ENCODE data around the gene PHOSPHO2.
"Not testable (repeated sequence)": the region's sequence is repeated elsewhere in the genome, so short reads cannot be mapped to it uniquely, and the experiment has no call there.

The PHOSPHO2 gene

DNA sequence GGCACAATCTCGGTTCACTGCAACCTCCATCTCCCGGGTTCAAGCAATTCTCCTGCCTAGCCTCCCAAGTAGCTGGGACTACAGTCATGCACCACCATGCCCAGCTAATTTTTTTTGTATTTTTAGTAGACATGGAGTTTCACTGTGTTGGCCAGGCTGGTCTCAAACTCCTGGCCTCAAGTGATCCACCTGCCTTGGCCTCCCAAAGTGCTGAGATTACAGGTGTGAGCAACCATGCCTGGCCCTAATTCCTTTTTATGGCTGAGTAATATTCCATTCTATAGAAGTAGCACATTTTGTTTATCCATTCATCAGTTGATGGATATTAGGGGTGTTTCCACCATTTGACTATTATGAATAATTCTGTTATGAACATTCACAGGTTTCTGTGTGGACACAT is 9.6 kb upstream of the PHOSPHO2 start:
- DNase-seq = not testable (repeated sequence)

DNA sequence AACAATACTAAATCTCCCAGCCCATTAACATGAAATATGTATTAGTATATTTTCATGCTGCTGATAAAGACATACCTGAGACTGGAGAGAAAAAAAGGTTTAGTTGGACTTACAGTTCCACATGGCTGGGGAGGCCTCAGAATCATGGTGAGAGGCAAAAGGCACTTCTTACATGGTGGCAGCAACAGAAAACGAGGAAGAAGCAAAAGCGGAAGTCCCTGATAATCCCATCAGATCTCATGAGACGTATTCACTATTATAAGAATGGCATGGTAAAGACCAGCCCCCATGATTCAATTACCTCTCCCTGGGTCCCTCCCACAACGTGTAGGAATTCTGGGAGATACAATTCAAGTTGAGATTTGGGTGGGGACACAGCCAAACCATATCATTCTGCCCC is 7.4 kb upstream of the PHOSPHO2 start:
- not testable (repeated sequence) for DNase-seq

DNA sequence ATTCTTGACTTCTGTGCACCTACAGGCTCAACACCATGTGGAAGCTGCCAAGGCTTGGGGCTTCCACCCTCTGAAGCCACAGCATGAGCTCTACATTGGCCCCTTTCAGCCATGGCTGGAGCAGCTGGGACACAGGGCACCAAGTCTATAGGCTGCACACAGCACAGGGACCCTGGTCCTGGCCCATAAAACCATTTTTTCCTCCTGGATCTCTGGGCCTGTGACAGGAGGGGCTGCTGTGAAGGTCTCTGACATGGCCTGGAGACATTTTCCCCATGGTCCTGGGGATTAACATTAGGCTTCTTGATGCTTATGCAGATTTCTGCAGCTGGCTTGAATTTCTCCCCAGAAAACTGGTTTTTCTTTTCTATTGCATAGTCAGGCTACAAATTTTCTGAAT is 6.3 kb upstream of the PHOSPHO2 start:
- not testable (repeated sequence) for DNase-seq

DNA sequence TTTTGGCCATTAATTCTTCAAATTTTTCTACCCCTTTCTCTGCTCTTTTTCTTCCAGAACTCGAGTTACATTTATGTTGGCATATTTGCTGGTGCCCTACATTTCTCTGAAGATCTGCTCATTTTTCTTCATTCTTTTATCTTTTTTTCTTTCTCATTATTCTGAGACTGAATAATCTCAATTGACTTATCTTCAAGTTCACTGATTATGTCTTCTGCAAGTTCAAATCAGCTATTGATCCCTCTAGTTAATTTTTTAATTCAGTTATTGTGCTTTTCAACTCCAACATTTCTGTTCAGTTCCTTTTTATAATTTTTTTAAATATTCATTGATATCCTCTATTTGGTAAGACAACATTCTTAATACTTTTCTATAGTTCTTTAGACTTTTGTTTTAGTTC is 3.3 kb upstream of the PHOSPHO2 start:
- no peak for DNase-seq

DNA sequence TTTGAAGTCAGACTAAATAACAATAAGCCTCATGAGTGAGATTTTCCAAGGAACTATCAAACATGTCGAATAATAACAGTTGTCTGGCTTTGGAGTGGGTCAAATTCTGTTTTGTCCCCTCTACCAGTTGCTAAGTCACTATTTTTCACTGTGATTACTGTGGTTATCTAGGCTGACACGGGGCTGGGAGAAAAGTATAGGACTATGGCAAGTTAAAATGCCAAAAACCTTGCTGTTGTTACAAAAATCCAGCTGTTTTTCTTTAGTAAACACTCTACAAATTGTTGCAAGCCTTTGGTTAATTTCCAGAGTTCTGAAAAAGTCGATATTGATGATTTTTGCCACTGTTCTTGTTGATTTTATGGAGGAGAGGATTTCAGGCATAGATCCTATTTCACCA is 1.6 kb upstream of the PHOSPHO2 start:
- DNase-seq = no peak

DNA sequence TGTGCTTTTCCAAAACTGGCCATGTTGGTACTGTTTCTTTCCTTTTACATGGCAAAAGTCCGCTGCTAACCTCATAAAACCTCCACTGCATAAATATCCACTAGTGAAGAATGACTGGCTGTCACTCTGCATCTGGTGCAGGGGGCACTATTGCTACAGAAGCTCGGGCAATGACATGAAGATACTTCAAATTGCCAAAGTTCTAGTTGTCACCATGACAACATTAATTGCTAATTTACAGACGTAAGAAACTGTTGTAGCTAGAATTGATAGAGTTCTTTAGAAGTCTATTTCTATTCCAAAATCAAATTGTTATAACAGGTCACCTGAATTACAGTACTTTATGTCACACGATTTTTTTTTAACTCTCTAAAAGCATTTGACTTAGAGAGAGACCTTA is 909 bp upstream of the PHOSPHO2 start:
- DNase-seq = peak; percentile 10

DNA sequence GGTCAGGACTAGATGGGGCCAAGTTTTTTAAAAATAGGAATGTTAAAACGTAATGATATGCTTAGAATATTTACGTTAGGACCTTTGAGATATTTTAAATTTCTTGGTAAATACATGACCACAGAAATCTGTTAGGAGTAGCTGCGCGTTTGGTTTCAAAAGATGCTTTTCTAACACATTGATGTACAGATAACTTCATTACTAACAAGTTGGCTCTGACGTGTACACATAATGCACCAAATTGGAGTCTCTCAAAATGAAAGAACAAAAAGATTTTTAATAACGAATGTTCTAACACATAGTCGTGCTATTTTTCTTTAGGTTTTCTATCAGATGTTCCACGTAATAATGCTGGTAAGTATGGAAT is 608 bp downstream of the PHOSPHO2 start:
- DNase-seq = no peak

DNA sequence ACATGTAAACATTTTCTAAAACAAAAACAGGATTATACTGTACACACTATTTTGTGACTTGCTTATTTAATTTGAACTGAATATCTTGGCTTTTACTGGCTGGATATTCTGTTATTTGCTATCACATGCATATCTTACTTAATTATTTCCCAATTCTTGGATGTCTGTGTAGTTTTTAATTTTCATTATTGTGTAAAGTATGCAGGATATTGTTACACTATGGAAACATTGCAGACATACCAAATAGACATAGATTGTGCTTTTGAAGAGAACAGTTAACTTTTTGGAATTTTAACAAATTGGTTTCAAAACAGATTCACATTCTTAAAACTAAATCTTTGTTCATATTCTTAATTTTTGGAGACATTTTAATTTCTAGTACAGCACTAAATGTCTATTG is 2.1 kb downstream of the PHOSPHO2 start:
- no peak for DNase-seq

DNA sequence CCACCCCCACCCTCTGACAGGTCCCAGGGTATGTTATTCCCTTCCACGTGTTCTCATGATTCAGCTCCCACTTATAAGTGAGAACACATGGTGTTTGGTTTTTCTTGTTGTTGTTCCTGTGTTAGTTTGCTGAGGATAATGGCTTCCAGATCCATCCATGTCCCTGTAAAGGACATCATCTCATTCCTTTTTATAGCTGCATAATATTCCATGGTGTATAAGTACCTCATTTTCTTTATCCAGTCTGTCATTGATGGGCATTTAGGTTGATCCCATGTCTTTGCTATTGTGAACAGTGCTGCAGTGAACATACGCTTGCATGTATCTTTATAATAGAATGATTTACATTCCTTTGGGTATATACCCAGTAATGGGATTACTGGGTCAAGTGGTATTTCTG is 4.9 kb downstream of the PHOSPHO2 start:
- not testable (repeated sequence) for DNase-seq

DNA sequence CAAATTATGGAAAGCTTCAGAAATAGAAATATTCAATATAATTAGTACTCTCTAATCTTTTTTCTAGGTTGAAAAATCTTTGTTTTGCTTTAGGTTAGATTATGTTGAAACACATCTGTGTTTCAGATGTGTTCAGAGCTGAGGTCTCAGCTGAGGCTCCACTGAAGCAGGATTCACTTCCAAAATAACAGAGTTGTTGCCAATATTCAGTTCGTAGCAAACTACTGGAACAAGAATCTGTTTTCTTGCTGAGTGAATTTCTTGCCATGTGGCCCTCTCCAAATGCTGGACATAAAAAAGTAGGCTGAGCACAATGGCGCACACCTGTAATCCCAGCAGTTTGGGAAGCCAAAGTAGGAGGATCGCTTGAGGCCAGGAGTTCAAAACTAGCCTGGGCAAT is 8.7 kb downstream of the PHOSPHO2 start:
- DNase-seq = no peak

DNA sequence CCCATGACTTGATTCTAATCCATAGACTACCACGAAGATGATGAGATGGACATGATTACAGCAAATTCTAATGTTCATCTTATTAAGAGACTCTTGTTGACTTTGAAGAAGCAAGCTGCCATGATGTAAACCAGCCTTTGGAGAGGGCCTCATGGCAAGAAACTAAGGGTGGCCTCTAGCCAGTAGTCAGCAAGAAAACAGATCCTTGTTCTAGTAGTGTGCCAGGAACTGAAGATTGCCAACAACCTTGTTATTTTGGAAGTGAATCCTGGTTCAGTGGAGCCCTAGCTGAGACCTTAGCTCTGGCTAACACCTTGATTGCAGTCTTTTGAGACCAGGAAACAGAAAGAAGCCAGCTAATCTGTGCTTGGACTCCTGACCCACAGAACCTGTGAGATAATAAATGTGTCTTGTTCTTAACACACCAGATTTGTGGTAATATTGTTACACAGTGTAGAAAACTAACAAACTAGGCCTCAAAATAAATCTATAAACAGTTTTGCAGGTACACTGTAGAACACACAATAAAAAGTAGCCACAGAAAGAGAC is 10.0 kb downstream of the PHOSPHO2 start:
- DNase-seq = no peak

DNA sequence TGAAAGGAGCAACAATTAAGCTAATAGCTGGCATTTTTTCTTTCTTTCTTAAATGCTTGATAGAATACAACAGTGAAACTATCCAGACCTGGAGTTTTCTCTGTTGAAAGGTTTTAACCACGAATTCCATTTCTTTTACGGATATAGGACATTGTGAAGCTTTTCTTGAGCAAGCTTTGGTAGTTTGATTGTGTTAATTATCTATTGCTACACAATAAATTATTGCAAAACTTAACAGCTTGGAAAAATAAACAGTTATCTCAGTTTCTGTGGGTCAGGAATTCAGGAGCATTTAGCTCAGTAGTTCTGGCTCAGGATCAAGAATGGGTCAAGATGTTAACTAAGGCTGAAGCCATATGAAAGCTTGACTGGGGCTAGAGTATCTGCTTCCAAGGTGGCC is 11.7 kb downstream of the PHOSPHO2 start:
- no peak for DNase-seq

DNA sequence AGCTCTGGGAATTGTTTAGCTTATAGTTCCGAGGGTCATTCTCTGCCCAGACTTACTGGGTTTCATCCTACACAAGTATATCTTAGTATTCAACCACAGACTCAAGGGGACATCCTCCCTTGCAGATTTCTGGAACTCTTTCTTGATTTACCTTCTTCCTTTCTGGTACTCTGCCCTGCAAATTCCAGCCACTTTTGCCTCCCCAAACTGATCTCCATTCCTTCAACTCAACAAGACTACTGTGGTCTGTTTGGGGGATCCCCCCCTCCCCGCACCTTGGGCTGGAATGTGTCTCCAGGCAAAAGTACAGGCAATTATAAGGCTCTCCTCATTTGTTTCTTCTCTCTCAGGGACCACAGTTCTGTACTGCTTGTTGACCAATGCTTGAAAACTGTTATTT is 13.4 kb downstream of the PHOSPHO2 start:
- DNase-seq = no peak

DNA sequence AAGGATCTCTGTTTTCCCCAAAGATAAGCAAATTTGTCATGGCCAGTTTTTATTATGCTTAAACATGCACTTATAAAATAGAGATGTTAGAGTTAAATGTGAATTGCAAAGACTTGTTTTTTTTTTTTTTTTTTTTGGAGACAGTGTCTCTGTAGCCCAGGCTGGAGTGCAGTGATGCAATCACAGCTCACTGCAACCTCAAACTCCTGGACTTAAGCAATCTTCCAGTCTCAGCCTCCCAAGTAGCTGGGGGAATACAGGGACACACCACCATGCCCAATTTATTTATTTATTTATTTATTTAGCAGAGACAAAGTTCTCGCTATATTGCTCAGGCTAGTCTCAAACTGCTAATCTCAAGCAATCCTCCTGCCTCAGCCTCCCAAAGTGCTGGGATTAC is 15.1 kb downstream of the PHOSPHO2 start:
- no peak for DNase-seq

DNA sequence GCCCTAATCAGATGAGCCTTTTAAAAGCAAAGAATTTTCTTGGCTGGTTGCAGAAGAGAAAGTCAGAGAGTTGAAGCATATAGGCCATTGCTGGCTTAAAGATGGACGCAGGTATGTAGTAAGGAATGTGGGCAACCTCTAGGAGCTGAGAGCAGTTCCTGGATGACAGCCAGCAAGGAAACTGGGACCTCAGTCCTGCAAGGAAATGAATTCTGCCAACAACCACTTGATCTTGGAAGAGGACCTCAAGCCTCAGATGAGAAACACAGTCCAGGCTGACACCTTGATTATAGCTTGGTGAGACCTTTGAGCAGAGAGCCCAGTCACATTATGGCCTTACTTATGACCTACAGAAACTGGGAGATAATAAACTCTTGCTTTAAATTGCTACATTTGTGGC is 15.7 kb downstream of the PHOSPHO2 start:
- no peak for DNase-seq

DNA sequence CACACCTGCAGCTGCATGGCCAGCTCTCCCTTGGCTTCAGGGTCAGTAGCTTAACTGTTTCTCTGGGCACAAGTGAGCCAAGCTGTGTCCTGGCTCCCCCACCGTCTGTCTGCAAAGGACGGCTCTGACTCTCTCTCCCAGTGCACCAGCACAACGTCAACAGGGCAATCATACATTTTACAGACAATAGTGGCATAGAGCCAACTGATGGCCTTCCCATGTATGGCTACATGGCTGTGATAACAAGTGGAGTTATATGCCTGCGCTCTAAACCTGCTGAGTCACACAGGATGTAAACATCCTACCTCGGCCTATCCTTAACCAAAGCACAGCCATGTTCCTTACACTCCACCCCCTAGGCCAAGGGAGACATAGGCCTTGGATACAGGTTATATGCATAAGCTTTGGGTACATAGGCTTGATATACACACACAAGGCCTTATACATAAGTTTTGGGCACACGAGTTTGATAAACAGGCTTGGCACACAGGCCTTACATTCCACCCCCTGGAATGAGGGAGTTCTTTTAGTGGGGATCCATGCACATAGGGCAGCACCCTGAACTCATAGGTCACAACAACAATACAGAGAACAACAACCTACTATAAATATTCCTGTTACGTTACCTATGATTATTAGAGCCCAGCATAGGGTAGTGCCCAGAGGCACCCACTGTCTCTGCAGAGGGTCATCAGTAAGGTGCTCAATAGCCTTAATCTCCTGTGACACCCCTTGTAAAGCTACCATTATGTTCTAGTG is 17.7 kb downstream of the PHOSPHO2 start:
- no peak for DNase-seq

DNA sequence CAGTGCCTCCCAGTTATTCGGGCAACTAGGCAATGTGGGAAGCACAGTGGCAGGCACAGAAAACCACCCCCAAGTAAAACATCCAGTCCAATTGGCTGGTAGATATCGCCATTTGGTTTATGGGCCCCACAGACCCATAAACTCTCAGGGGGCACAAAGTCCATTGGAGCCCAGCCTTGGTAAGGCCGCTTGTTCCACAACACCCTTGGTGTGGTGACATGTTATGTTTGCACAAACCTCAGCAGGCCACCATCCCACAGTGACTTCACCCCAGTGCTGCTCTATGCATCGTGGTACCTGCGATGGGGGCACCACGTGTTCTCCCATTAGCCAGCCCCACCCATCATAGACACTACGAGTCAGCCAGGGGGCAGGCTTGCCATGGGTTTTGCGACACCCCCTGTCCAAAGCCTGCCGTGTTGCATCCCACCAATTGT is 18.5 kb downstream of the PHOSPHO2 start:
- no peak for DNase-seq

DNA sequence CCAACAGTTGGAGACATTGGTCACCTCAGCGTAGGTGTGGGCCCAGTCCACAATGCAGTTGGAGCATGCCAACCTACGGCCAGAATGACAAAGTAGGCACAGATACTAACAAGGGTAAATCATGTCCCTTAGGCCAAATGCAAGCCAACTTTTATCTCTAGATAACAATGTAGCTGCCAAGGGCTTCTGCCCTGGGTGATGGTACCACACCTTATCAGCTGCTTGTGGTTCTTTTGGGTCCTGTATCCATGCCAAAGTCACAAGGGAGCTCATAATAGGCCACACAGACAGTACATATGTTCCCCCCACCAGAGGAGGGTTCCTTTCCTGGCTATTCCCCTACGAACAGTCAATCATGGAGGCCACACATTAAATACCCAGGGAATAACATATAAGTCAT is 19.1 kb downstream of the PHOSPHO2 start:
- no peak for DNase-seq

DNA sequence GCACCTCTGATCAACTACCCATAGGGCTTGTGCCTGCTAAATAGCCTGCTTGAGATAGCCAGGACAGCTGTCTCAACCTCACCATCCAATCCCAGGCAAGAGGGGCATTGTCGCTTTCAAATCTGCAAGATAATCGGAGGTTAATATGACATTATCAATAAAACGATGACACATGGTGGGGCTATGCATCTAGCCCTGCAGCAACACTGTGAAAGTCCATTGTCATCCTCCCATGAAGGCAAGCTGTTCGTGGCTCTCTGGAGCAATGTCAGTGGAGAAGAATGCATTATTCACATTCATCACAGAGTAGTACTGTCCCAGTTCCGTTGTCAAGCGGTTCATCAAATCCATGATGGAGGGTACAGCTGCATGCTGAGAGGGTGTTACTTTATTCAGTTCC is 20.4 kb downstream of the PHOSPHO2 start:
- DNase-seq = no peak

DNA sequence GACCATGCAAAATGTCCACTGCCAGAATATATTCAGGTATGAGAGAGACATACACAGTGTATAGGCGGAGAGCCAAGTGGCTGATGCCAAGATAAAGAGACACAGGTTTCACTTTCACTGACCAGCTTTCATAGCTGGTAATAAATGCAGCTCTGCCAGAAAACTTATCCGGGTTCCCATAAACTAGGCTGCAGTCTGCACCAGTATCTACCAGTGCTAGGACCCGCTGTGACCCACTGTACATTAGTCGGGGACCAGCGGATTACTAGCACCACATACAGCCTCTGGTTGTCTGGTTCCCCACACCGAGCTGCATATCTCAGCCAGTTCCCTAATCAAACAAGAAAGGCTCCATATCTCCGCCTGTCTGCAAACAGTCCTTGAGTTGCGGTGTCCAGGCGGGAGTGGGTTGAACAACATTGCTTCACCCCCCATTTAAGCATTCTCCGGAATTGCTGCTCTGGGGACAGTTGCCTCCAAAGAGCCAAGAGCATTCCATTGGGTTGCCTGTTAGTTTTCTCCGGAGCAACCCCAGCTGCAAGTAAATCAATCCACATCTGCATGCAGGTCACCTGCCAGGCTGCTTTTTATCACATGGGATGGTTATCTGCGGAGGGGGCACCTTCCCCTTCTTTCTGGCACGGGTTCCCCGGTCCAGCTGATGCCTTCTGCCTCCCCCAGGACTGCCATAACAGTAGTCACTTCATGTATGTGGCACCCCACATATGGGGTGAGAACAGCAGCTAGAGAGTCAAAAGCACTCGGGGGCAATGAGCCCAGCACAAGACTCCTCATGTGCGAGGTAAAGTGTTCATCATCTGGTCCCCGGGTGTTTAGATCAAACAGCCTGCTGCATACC is 21.3 kb downstream of the PHOSPHO2 start:
- DNase-seq = peak; percentile 18

DNA sequence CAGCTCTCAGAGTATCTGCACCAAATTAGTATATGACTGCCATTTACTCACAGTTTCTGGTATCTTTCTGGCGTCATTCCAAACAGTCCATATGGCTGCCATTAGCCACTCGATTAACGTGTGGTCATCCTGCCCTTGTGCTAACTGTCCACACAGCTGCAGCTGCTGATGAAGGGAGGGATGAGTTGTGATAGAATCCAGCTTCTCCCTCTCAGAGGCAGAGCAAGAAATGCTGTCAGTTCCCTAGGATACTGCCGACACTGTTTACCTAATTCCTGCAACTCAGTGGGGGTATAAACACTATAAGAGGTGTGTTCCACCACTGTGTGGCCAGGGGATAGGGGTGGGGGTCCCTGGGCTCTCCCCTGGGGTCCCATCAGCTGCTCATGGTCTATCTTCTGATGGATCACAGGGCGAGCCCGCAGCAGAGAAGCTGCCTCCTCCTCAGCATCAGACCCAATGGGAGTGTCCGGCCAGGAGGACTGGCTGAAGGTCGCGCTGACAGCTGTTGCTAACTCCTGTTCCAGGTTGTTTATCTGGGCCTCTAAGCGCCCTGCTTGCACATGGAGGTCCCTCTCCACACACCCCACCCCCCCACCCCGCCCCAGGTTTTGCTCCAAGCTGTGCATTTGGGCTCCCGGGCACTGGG is 22.1 kb downstream of the PHOSPHO2 start:
- peak; percentile 40 for DNase-seq

DNA sequence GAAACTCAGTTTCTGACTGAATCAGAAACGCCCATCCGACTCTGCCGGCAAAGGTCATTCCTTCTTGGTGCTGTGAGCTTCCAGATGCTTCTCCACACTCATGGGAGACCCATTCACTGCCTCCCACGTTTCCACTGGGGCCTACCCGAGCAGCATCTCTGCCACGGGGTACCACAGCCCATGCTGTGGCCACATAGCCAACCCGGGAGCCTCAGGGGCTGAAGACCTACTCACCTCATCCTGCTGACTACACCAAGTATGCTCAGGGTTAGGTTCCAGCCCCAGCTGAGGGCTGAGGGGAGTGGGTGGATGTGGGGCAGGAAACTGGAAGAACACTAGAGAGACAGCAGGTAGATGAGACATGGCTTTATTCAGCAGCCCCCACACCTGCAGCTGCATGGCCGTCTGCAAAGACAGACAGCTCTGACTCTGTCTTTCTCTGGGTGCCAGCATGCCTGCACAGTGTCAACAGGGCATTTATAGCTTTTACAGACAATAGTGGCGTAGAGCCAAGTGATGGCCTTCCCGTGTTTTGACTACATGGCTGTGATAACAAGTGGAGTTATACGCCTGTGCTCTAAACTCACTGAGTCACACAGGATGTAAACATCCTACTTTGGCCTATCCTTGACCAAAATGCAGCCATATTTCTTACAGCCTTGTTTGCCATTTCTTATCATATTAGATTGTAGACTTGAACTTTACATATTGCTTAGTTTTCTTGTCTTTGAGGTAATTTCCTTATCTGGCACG is 22.8 kb downstream of the PHOSPHO2 start:
- no peak for DNase-seq

DNA sequence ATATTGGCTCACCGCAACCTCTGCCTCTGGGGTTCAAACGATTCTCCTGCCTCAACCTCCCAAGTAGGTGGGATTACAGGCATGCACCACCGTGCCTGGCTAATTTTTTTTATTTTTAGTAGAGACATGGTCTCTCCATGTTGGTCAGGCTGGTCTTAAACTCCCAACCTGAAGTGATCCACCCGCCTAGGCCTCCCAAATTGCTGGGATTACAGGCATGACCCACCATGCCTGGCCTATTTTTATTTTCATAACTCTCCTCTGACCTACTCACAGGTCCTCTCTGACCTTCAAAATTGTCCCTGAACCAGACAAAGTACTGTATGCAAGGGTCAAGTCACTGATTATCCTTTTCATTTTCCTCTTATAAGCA is 23.4 kb downstream of the PHOSPHO2 start:
- no peak for DNase-seq

Measured in NCI-H1105 (cell line).